Ovary (tissue), 9 donors: ENCODE data around the gene FBXL20. TPM values are rescaled to one million over a fixed set of nuclear protein-coding genes. Genes with fewer than 3 reads are reported as not detected.
"Not testable (repeated sequence)": the region's sequence is repeated elsewhere in the genome, so short reads cannot be mapped to it uniquely, and the experiment has no call there.

Experiments used
- DNase-seq, 5 donors: peaks; one replicate each; pipeline ENCODE4 v3.0.0-alpha.2; 2019 to 2020
- H3K27ac ChIP-seq, 2 donors: fragments of 200-600 bp; one replicate each; pipeline versions ENCODE4 v1.5.1 to v1.8.0; 2019 to 2022
- H3K27me3 ChIP-seq: fragments of 200-600 bp; one replicate; pipeline ENCODE4 v1.8.0; 2022
- H3K36me3 ChIP-seq: fragments of 200-600 bp; sonication (generic); one replicate; pipeline ENCODE4 v1.5.1; 2019
- H3K4me1 ChIP-seq: one replicate; pipeline ENCODE4 v1.8.1; 2013; ENCODE audit warnings: mild to moderate bottlenecking, moderate library complexity; ENCODE audit not compliant: insufficient read depth
- H3K4me3 ChIP-seq: fragments of 200-600 bp; sonication (generic); one replicate; pipeline ENCODE4 v1.5.1; 2017
- H3K9me3 ChIP-seq, 2 donors: fragments of 200-600 bp in 1 of 2; sonication (generic) in 1 of 2; one replicate each; pipeline versions ENCODE4 v1.5.1 to v1.8.1; 2013 to 2019; ENCODE audit warnings: mild to moderate bottlenecking in 1 of 2, moderate library complexity in 1 of 2
- CTCF ChIP-seq, 3 donors: fragments of 450-650 bp in 2 of 3; fragments of 200-600 bp in 1 of 3; IDR thresholded peaks; one replicate each; pipeline versions ENCODE4 v1.5.1 to v1.8.0; 2016 to 2022; ENCODE audit warnings: antibody characterized with exemption in 3 of 3, mild to moderate bottlenecking in 1 of 3
- EP300 ChIP-seq: sonication (generic); formaldehyde crosslinking; IDR thresholded peaks from one replicate; pipeline ENCODE4 v1.6.1; 2017; ENCODE audit warnings: antibody characterized with exemption
- POLR2A ChIP-seq: fragments of 450-650 bp; IDR thresholded peaks from one replicate; pipeline ENCODE4 v1.6.1; 2017; ENCODE audit warnings: antibody characterized with exemption, mild to moderate bottlenecking, moderate library complexity
- WGBS, 3 donors: extraction: QIAGEN DNeasy Blood & Tissue Kit in 1 of 3; methylation state at CpG; one replicate each; pipeline versions ENCODE4 v1.1.5 to v1.1.7; 2013 to 2017; 5-methylcytosine and 5-hydroxymethylcytosine counted together
- intact Hi-C, 4 donors: fragments of 100-400 bp; cut with DNase I; formaldehyde crosslinking; loops; one replicate each; pipeline versions ENCODE4 v1.11.0 to v1.15.1; 2022 to 2023
- polyA plus RNA-seq, 2 donors: library from polyadenylated mRNA; stranded (reverse); fragments of 200-250 nt in 1 of 2; fragments of 350-450 nt in 1 of 2; fragmentation: Illumina TruSeq in 1 of 2; extraction: RNeasy Lipid Tissue Mini Kit (QIAGEN cat#74804) in 1 of 2; gene quantifications; one replicate each; pipeline ENCODE4 v1.2.3, GENCODE V29; 2013 to 2014
- total RNA-seq, 7 donors: library from RNA; depleted of rRNA in 2 of 7; stranded (reverse); fragments of >200 nt in 2 of 7; fragmentation: NEBNext Ultra II Directional in 3 of 7; extraction: Animal tissue kit (Norgen Biotek cat#: 25700) in 3 of 7; gene quantifications; one replicate each; pipeline versions ENCODE4 v1.1.0 to v1.2.4, GENCODE V29; 2016 to 2023
- donor health status: DM: no; HTN: no; CAD: no; lungs with moderate emphysema.
- donor health status: DM: no; HTN: no; CAD: no.
- donor health status: Bipolar disorder and iron deficiency.
- donor health status: DM: yes; HTN: yes; CAD: no.
- donor health status: DM: no; HTN: no; CAD: no.
- donor health status: DM: yes; HTN: yes; CAD: no.

The FBXL20 gene
- total and polyA plus RNA-seq, 9 donors: 4.7 to 25.2 (median 16.6) TPM

DNA sequence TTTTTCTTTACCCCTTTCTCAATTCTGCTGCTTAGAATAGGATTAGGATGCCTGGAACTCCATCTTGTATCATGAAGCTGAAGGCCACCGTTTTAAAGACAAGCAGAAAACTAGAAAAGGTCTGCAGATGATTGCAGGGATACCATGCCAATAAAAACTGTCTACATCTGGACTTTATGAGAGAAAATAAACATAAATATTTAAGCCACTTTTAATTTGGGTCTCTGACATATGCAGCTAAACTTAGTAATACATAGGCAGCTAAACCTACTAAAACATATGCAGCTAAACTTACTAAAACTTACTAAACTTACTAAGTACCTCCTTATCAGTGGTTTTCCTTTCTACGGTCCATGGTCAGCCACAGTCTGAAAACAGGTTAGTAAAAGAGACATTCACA is 48.4 kb downstream of the FBXL20 start:
- intact Hi-C loops: no loop called here
- Histone ChIP-seq H3K36me3 (no peaks in the 10 kb centered on the region), H3K4me1 (peaks cover 1% of the 10 kb centered on the region), H3K27me3 (no peaks in the 10 kb centered on the region), H3K4me3 (no peak overlapping the region), H3K27ac (no peak overlapping the region), H3K9me3 (no peaks in the 10 kb centered on the region)
- WGBS, 3 donors: 18 to 28% (median 22%) methylated on average over 2 of the region's 2 CpGs
- no peak for TF ChIP-seq CTCF (IDR thresholded peaks at IDR 0.05)
- TF ChIP-seq POLR2A: no peak
- no peak for TF ChIP-seq EP300
- DNase-seq: no peak

GRCh38 chr17:39352511-39352910 is 48.9 kb downstream of the FBXL20 start:
- intact Hi-C loops: no loop called here
- TF ChIP-seq POLR2A (no peak), CTCF (IDR thresholded peaks at IDR 0.05) (no peak), EP300 (no peak)

GRCh38 chr17:39351508-39351907 is 49.9 kb downstream of the FBXL20 start:
- Histone ChIP-seq H3K27ac (no peak overlapping the region), H3K9me3 (no peaks in the 10 kb centered on the region), H3K4me3 (no peak overlapping the region), H3K36me3 (no peaks in the 10 kb centered on the region), H3K4me1 (no peaks in the 10 kb centered on the region), H3K27me3 (no peaks in the 10 kb centered on the region)
- TF ChIP-seq EP300 (no peak), POLR2A (no peak), CTCF (IDR thresholded peaks at IDR 0.05) (no peak)
- no peak for DNase-seq
- intact Hi-C loops: no loop called here

More at GRCh38 chr17:39352511-39352910, 48.9 kb downstream of the FBXL20 start:
- H3K9me3 ChIP-seq: no peaks in the 10 kb centered on the region
- no peak overlapping the region for H3K27ac ChIP-seq
- peaks cover 1% of the 10 kb centered on the region for H3K4me1 ChIP-seq
- 44 to 56% (median 46%) methylated on average over 4 of the region's 4 CpGs for WGBS, 3 donors
- H3K36me3 ChIP-seq: no peaks in the 10 kb centered on the region
- H3K27me3 ChIP-seq: no peaks in the 10 kb centered on the region
- no peak overlapping the region for H3K4me3 ChIP-seq
- DNase-seq: no peak

- H3K36me3 ChIP-seq: no peaks in the 10 kb centered on the region
- intact Hi-C loops: no loop called here
- no peaks in the 10 kb centered on the region for H3K27me3 ChIP-seq
- WGBS, 3 donors: 80 to 83% (median 81%) methylated on average over 3 of the region's 3 CpGs
- no peak overlapping the region for H3K27ac ChIP-seq
- no peak overlapping the region for H3K4me3 ChIP-seq
- DNase-seq: no peak
- no peaks in the 10 kb centered on the region for H3K9me3 ChIP-seq
- no peaks in the 10 kb centered on the region for H3K4me1 ChIP-seq
- no peak for TF ChIP-seq CTCF (IDR thresholded peaks at IDR 0.05)
- no peak for TF ChIP-seq POLR2A
- no peak for TF ChIP-seq EP300
These were observed 52.2 kb downstream of the FBXL20 start for GRCh38 chr17:39349246-39349645.

DNA sequence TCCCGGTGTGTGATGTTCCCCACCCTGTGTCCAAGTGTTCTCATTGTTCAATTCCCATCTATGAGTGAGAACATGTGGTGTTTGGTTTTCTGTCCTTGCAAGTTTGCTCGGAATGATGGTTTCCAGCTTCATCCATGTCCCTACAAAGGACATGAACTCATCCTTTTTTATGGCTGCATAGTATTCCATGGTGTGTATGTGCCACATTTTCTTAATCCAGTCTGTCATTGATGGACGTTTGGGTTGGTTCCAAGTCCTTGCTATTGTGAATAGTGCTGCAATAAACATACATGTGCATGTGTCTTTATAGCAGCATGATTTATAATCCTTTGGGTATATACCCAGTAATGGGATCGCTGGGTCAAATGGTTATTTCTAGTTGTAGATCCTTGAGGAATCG is 54.6 kb downstream of the FBXL20 start:
- WGBS, 3 donors: 91 to 95% (median 94%) methylated on average over 5 of the region's 5 CpGs
- H3K36me3 ChIP-seq, H3K4me1 ChIP-seq, intact Hi-C loops, DNase-seq, H3K27ac ChIP-seq, H3K9me3 ChIP-seq, H3K27me3 ChIP-seq, H3K4me3 ChIP-seq: not testable (repeated sequence)
